Natural killer cell treated with Interleukin-12 subunit alpha and Interleukin-12 subunit beta and Interleukin-15 and Interleukin-18, amount 100 ng/mL, for 72 hours (primary cell): ENCODE data around the gene VPS11. TPM values are rescaled to one million over a fixed set of nuclear protein-coding genes. Genes with fewer than 3 reads are reported as not detected.

Experiments
- ATAC-seq, 2 donors: fragments of 150-1000 bp; cut with Tn5 transposase in 1 of 2; sonication (Bioruptor Pico), chemical (Tn5 transposase) in 1 of 2; 2 replicates each; pipeline ENCODE4 v1.10.0; 2021
- DNase-seq: peaks from one replicate; pipeline ENCODE4 v3.0.0; 2022; ENCODE audit warnings: low spot score
- H3K27ac Mint-ChIP-seq, 2 donors: 1 replicate in 1 of 2; 2 replicates in 1 of 2; pipeline ENCODE4 v1.8.0; 2022; ENCODE audit warnings: mixed read lengths in 2 of 2, mild to moderate bottlenecking in 1 of 2, moderate library complexity in 1 of 2
- H3K27me3 Mint-ChIP-seq, 2 donors: 1 replicate in 1 of 2; 2 replicates in 1 of 2; pipeline ENCODE4 v1.8.0; 2022; ENCODE audit warnings: mixed read lengths in 2 of 2
- H3K36me3 Mint-ChIP-seq: one replicate; pipeline ENCODE4 v1.8.0; 2022; ENCODE audit warnings: mixed read lengths
- H3K4me1 Mint-ChIP-seq, 2 donors: 1 replicate in 1 of 2; 2 replicates in 1 of 2; pipeline ENCODE4 v1.8.0; 2022; ENCODE audit warnings: low read depth in 2 of 2, mixed read lengths in 2 of 2, mild to moderate bottlenecking in 1 of 2
- H3K4me3 Mint-ChIP-seq: one replicate; pipeline ENCODE4 v1.8.0; 2022; ENCODE audit warnings: mixed read lengths
- H3K9me3 Mint-ChIP-seq: 2 replicates; pipeline ENCODE4 v1.8.0; 2022; ENCODE audit warnings: mixed read lengths
- total RNA-seq, 2 donors: library from RNA; stranded (reverse); gene quantifications; one replicate each; pipeline ENCODE4 v1.2.3, GENCODE V29; 2022

The VPS11 gene
- total RNA-seq, 2 donors from 2014 or later, result 34.7 to 42.0 TPM

GRCh38 chr11:119065369-119065768, 2.2 kb upstream of the VPS11 start:
- ATAC-seq, result no peak
- Mint-ChIP-seq H3K27ac (peak overlapping the region; percentile 54 to 96), H3K36me3 (peaks cover 4% of the 10 kb centered on the region), H3K4me1 (peaks cover 24 to 39% of the 10 kb centered on the region in 2 donors), H3K27me3 (no peaks in the 10 kb centered on the region), H3K4me3 (peak overlapping the region; percentile 28), H3K9me3 (no peaks in the 10 kb centered on the region)
- DNase-seq, result no peak

GRCh38 chr11:119077839-119078238, 10.2 kb downstream of the VPS11 start:
- DNase-seq (no peak), ATAC-seq (no peak)
- Mint-ChIP-seq H3K4me1 (no peaks in the 10 kb centered on the region), H3K9me3 (no peaks in the 10 kb centered on the region), H3K4me3 (no peak overlapping the region), H3K36me3 (peaks cover 14% of the 10 kb centered on the region), H3K27ac (no peak overlapping the region), H3K27me3 (no peaks in the 10 kb centered on the region)

- Mint-ChIP-seq H3K36me3 (peaks cover 12% of the 10 kb centered on the region), H3K4me3 (no peak overlapping the region)
Measured at GRCh38 chr11:119078675-119079420, 11.2 kb downstream of the VPS11 start.

GRCh38 chr11:119081682-119082260, 14.2 kb downstream of the VPS11 start:
- Mint-ChIP-seq H3K27me3 (no peaks in the 10 kb centered on the region), H3K4me1 (peaks cover 14 to 18% of the 10 kb centered on the region in 2 donors), H3K36me3 (peaks cover 12% of the 10 kb centered on the region), H3K9me3 (no peaks in the 10 kb centered on the region), H3K4me3 (no peak overlapping the region), H3K27ac (no peak overlapping the region)
- DNase-seq (no peak), ATAC-seq (no peak)

More at GRCh38 chr11:119078675-119079420, 11.2 kb downstream of the VPS11 start:
- H3K27ac Mint-ChIP-seq, result no peak overlapping the region
- DNase-seq (no peak), ATAC-seq (peak in 1 of 2 donors; percentile 27)
- H3K27me3 Mint-ChIP-seq, result no peaks in the 10 kb centered on the region
- no peaks in the 10 kb centered on the region for H3K4me1 Mint-ChIP-seq
- H3K9me3 Mint-ChIP-seq, result no peaks in the 10 kb centered on the region

DNA sequence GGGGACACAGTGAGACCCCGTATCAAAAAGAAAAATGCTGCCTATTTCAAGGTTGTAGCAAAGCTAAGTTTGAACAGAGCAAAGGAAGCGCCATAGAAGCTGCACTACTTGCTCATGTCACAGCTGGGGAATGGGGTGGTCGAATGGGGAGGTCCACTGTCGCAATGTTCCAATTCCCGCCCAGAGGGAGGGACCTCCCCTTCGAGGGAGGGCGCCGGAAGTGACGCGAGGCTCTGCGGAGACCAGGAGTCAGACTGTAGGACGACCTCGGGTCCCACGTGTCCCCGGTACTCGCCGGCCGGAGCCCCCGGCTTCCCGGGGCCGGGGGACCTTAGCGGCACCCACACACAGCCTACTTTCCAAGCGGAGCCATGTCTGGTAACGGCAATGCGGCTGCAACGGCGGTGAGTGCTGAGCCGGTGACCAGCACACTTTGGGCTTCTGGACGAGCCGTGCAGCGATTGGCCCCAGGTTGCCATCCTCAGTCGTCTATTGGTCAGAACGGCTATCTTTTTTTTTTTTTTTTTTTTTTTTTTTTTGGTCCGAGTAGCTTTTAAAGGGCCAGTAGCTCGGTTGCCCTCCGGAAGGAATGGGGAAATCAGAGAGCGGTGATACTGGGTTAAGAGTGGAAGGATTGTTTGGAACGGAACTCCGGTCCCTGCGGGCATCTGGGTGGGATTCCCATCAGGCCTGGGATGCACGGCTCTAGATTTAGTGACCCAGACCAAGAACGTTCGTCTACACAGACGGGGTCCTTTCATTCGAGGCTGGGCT, 17.2 kb downstream of the VPS11 start, which contains the start of gene HMBS:
HMBS (plus strand) TSS at position 219 of the 774 bp plus-strand sequence; CDS start at position 372, 153 bp downstream.
- peak; percentile 96 to 97 for ATAC-seq
- Mint-ChIP-seq H3K27ac (peak within 1 kb of the TSS; percentile 87 to 94), H3K9me3 (no peaks in the 10 kb centered on the region), H3K4me3 (peak within 1 kb of the TSS; percentile 93), H3K36me3 (peaks cover 7% of the 10 kb centered on the region), H3K4me1 (peaks cover 14 to 24% of the 10 kb centered on the region in 2 donors), H3K27me3 (no peaks in the 10 kb centered on the region)
- DNase-seq, result peak; percentile 94

GRCh38 chr11:119085437-119085847, 17.8 kb downstream of the VPS11 start:
- Mint-ChIP-seq H3K36me3 (peaks cover 7% of the 10 kb centered on the region), H3K9me3 (no peaks in the 10 kb centered on the region), H3K27ac (peak overlapping the region; percentile 87 to 94), H3K4me3 (peak overlapping the region; percentile 93), H3K4me1 (peaks cover 14 to 28% of the 10 kb centered on the region in 2 donors), H3K27me3 (no peaks in the 10 kb centered on the region)
- ATAC-seq (peak in 1 of 2 donors; percentile 35), DNase-seq (no peak)

- peak overlapping the region in 1 of 2 donors; percentile 48 for H3K27ac Mint-ChIP-seq
- peak overlapping the region; percentile 15 for H3K4me3 Mint-ChIP-seq
- peaks cover 16 to 28% of the 10 kb centered on the region in 2 donors for H3K4me1 Mint-ChIP-seq
- DNase-seq (no peak), ATAC-seq (no peak)
- no peaks in the 10 kb centered on the region for H3K27me3 Mint-ChIP-seq
- peaks cover 3% of the 10 kb centered on the region for H3K36me3 Mint-ChIP-seq
- H3K9me3 Mint-ChIP-seq, result no peaks in the 10 kb centered on the region
Measured at GRCh38 chr11:119087123-119087522, 19.5 kb downstream of the VPS11 start.

DNA sequence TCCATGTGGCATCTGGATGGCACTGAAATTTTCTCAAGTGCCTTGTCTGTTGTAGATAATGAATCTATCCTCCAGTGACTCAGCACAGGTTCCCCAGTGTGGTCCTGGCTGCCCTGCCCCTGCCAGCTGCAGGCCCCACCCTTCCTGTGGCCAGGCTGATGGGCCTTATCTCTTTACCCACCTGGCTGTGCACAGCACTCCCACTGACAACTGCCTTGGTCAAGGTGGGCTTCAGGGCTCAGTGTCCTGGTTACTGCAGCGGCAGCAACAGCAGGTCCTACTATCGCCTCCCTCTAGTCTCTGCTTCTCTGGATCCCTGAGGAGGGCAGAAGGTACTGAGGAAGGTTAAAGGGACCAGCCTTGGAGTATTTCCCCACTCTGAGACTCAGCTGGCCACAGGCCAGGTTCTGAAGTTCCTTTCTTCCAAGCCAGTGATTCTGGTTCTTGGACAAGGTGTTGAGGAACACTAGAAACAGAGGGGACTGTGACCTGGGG, 20.2 kb downstream of the VPS11 start:
- Mint-ChIP-seq H3K4me1 (peaks cover 22 to 35% of the 10 kb centered on the region in 2 donors), H3K4me3 (peak overlapping the region; percentile 15), H3K27ac (peak overlapping the region; percentile 7 to 48), H3K27me3 (no peaks in the 10 kb centered on the region), H3K36me3 (no peaks in the 10 kb centered on the region), H3K9me3 (no peaks in the 10 kb centered on the region)
- DNase-seq (no peak), ATAC-seq (no peak)

GRCh38 chr11:119088406-119088805, 20.8 kb downstream of the VPS11 start:
- H3K27ac Mint-ChIP-seq, result peak overlapping the region in 1 of 2 donors; percentile 7
- no peaks in the 10 kb centered on the region for H3K27me3 Mint-ChIP-seq
- no peak for ATAC-seq
- H3K36me3 Mint-ChIP-seq, result peaks cover 2% of the 10 kb centered on the region
- H3K4me3 Mint-ChIP-seq, result no peak overlapping the region
- peaks cover 25 to 38% of the 10 kb centered on the region in 2 donors for H3K4me1 Mint-ChIP-seq
- H3K9me3 Mint-ChIP-seq, result no peaks in the 10 kb centered on the region
- DNase-seq, result no peak

GRCh38 chr11:119089319-119089718, 21.7 kb downstream of the VPS11 start:
- peaks cover 30 to 42% of the 10 kb centered on the region in 2 donors for H3K4me1 Mint-ChIP-seq
- DNase-seq, result no peak
- no peak for ATAC-seq
- H3K36me3 Mint-ChIP-seq, result peaks cover 8% of the 10 kb centered on the region
- H3K27ac Mint-ChIP-seq, result no peak overlapping the region
- H3K4me3 Mint-ChIP-seq, result no peak overlapping the region
- H3K27me3 Mint-ChIP-seq, result no peaks in the 10 kb centered on the region
- no peaks in the 10 kb centered on the region for H3K9me3 Mint-ChIP-seq

GRCh38 chr11:119091178-119091577, 23.6 kb downstream of the VPS11 start:
- Mint-ChIP-seq H3K4me1 (peaks cover 31 to 36% of the 10 kb centered on the region in 2 donors), H3K4me3 (no peak overlapping the region), H3K27ac (peak overlapping the region in 1 of 2 donors; percentile 93), H3K27me3 (no peaks in the 10 kb centered on the region), H3K9me3 (no peaks in the 10 kb centered on the region), H3K36me3 (peaks cover 8% of the 10 kb centered on the region)
- DNase-seq (no peak), ATAC-seq (no peak)

DNA sequence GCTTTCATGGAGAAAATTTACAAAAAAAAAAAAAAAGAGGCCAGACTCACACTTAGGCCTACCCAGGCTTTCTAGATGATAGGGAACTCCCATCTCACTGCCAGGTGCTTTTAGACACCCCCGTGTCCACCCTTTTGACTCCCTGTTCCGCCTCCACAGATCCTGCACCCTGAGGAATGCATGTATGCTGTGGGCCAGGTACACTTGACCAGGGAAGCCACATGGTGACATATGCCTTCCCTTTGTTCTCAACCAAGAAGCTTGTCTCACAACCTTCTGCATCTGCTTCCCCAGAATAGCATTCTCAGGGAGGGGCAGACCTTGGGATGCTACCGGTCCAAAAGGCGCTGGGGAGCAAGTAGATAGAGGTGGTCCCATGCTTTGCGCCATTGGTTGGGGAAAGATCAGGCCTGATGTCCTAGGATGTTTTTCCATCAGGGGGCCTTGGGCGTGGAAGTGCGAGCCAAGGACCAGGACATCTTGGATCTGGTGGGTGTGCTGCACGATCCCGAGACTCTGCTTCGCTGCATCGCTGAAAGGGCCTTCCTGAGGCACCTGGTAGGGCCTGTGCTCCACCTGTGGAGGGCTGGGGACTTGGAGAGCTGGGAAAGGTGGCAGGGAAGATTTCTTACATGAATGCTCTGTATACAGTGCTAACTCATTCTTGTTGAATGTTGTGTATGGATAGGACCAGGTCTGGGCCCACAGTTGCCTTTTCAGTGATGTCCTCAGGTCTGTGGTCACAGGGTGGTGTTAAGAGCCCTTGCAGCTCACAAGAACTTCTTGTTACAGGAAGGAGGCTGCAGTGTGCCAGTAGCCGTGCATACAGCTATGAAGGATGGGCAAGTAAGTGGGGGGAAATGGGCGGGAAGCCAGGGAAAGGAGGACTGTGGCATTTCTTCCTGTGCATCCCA, 24.6 kb downstream of the VPS11 start:
- Mint-ChIP-seq H3K4me1 (peaks cover 32 to 44% of the 10 kb centered on the region in 2 donors), H3K9me3 (no peaks in the 10 kb centered on the region), H3K36me3 (peaks cover 16% of the 10 kb centered on the region), H3K27ac (peak overlapping the region; percentile 59 to 93), H3K27me3 (no peaks in the 10 kb centered on the region), H3K4me3 (peak overlapping the region; percentile 91)
- DNase-seq (no peak), ATAC-seq (no peak)
